Upper lobe of left lung (tissue), 6 donors: ENCODE results near the gene DNAH3. TPM values are rescaled to one million over a fixed set of nuclear protein-coding genes. Genes with fewer than 3 reads are reported as not detected.

Experiments used
- ATAC-seq, 2 donors: fragments of 200-7000 bp; cut with Tn5 transposase; one replicate each; pipeline ENCODE4 v1.9.1; 2022; ENCODE audit warnings: mild to moderate bottlenecking in 2 of 2, moderate library complexity in 2 of 2; ENCODE audit not compliant: low FRiP score in 2 of 2
- DNase-seq, 2 donors: peaks; one replicate each; pipeline ENCODE4 v3.0.0-alpha.2; 2019 to 2020
- H3K27ac ChIP-seq, 4 donors: fragments of 200-600 bp; sonication (generic); one replicate each; pipeline ENCODE4 v1.5.1; 2016 to 2019
- H3K27me3 ChIP-seq, 4 donors: fragments of 200-600 bp; sonication (generic); one replicate each; pipeline ENCODE4 v1.5.1; 2017 to 2019
- H3K36me3 ChIP-seq, 4 donors: fragments of 200-600 bp; sonication (generic); one replicate each; pipeline ENCODE4 v1.5.1; 2016 to 2019
- H3K4me1 ChIP-seq, 4 donors: fragments of 200-600 bp; sonication (generic); one replicate each; pipeline ENCODE4 v1.5.1; 2018 to 2019
- H3K4me3 ChIP-seq, 4 donors: fragments of 200-600 bp; sonication (generic); one replicate each; pipeline ENCODE4 v1.5.1; 2017 to 2019; ENCODE audit warnings: mild to moderate bottlenecking in 2 of 4, moderate library complexity in 1 of 4
- H3K9me3 ChIP-seq, 4 donors: fragments of 200-600 bp; sonication (generic); one replicate each; pipeline ENCODE4 v1.5.1; 2018 to 2019
- CTCF ChIP-seq, 6 experiments: fragments of 450-650 bp in 4 of 6; fragments of 200-600 bp in 2 of 6; sonication (generic) in 2 of 6; IDR thresholded peaks; one replicate each; pipeline ENCODE4 v1.5.1; 2016 to 2019; ENCODE audit warnings: antibody characterized with exemption in 6 of 6
- EP300 ChIP-seq, 4 donors: sonication (generic); formaldehyde crosslinking; IDR thresholded peaks; one replicate each; pipeline ENCODE4 v1.5.1; 2017; ENCODE audit warnings: antibody characterized with exemption in 4 of 4, control low read depth in 2 of 4
- POLR2A ChIP-seq, 4 donors: fragments of 450-650 bp; IDR thresholded peaks; one replicate each; pipeline ENCODE4 v1.5.1; 2016 to 2017; ENCODE audit warnings: antibody characterized with exemption in 4 of 4, mild to moderate bottlenecking in 2 of 4
- POLR2AphosphoS5 ChIP-seq, 2 donors: sonication (generic); formaldehyde crosslinking; IDR thresholded peaks; one replicate each; pipeline ENCODE4 v1.5.1; 2017; ENCODE audit warnings: antibody characterized with exemption in 2 of 2
- WGBS, 2 donors: methylation state at CpG; one replicate each; pipeline ENCODE4 v1.1.5; 2017 to 2018; 5-methylcytosine and 5-hydroxymethylcytosine counted together
- total RNA-seq, 6 donors: library from RNA; depleted of rRNA in 4 of 6; stranded (reverse); fragments of >200 nt in 4 of 6; gene quantifications; one replicate each; pipeline versions ENCODE4 v1.1.0 to v1.2.1, GENCODE V29; 2016 to 2021
- donor health status: DM: no; HTN: no; CAD: no; lungs with moderate emphysema.
- donor health status: DM: no; HTN: yes; CAD: no; lungs with severe emphysema.

The DNAH3 gene
- total RNA-seq, 6 donors from 2014 or later: 0.23 to 48.1 (median 4.8) TPM

GRCh38 chr16:21167929-21168602 lies 17.4 kb upstream of the DNAH3 start:
- ATAC-seq (no peak), DNase-seq (no peak)
- no peak overlapping the region for H3K27ac ChIP-seq
- H3K4me1 ChIP-seq: peaks cover 0 to 3% (median 0%) of the 10 kb centered on the region in 4 donors
- H3K27me3 ChIP-seq: no peaks in the 10 kb centered on the region
- no peak for TF ChIP-seq POLR2A (IDR thresholded peaks at IDR 0.05)
- TF ChIP-seq EP300 (IDR thresholded peaks at IDR 0.05): no peak
- TF ChIP-seq POLR2AphosphoS5 (IDR thresholded peaks at IDR 0.05): no peak
- no peak for TF ChIP-seq CTCF (IDR thresholded peaks at IDR 0.05)
- H3K9me3 ChIP-seq: no peaks in the 10 kb centered on the region
- WGBS, 2 donors: 95 to 96% methylated on average over 12 of the region's 12 CpGs
- H3K4me3 ChIP-seq: no peak overlapping the region
- peaks cover 21 to 74% (median 49%) of the 10 kb centered on the region in 4 donors for H3K36me3 ChIP-seq

GRCh38 chr16:21167360-21167759 lies 16.7 kb upstream of the DNAH3 start:
- WGBS, 2 donors: 95 to 96% methylated on average over 9 of the region's 9 CpGs
- no peak for ATAC-seq
- peaks cover 22 to 70% (median 46%) of the 10 kb centered on the region in 4 donors for H3K36me3 ChIP-seq

GRCh38 chr16:21166561-21166961 lies 15.9 kb upstream of the DNAH3 start:
- no peak for ATAC-seq
- Histone ChIP-seq H3K4me1 (peaks cover 0 to 12% (median 8%) of the 10 kb centered on the region in 4 donors), H3K36me3 (peaks cover 14 to 62% (median 38%) of the 10 kb centered on the region in 4 donors), H3K27me3 (no peaks in the 10 kb centered on the region), H3K27ac (no peak overlapping the region), H3K4me3 (no peak overlapping the region), H3K9me3 (no peaks in the 10 kb centered on the region)
- 89 to 95% methylated on average over 9 of the region's 9 CpGs for WGBS, 2 donors
- DNase-seq: no peak
- TF ChIP-seq EP300 (IDR thresholded peaks at IDR 0.05): no peak
- TF ChIP-seq CTCF (IDR thresholded peaks at IDR 0.05): no peak
- TF ChIP-seq POLR2AphosphoS5 (IDR thresholded peaks at IDR 0.05): no peak
- no peak for TF ChIP-seq POLR2A (IDR thresholded peaks at IDR 0.05)

More at GRCh38 chr16:21167360-21167759, 16.7 kb upstream of the DNAH3 start:
- H3K9me3 ChIP-seq: no peaks in the 10 kb centered on the region
- no peak overlapping the region for H3K27ac ChIP-seq
- no peak overlapping the region for H3K4me3 ChIP-seq
- no peaks in the 10 kb centered on the region for H3K27me3 ChIP-seq
- TF ChIP-seq EP300 (IDR thresholded peaks at IDR 0.05) (no peak), POLR2A (IDR thresholded peaks at IDR 0.05) (no peak), POLR2AphosphoS5 (IDR thresholded peaks at IDR 0.05) (no peak), CTCF (IDR thresholded peaks at IDR 0.05) (no peak)
- no peak for DNase-seq
- H3K4me1 ChIP-seq: peaks cover 0 to 10% (median 4%) of the 10 kb centered on the region in 4 donors

GRCh38 chr16:21164521-21165168 lies 14.0 kb upstream of the DNAH3 start:
- H3K27ac ChIP-seq: no peak overlapping the region
- 80 to 81% methylated on average over 7 of the region's 7 CpGs for WGBS, 2 donors

More at GRCh38 chr16:21164521-21165168, 14.0 kb upstream of the DNAH3 start:
- no peaks in the 10 kb centered on the region for H3K27me3 ChIP-seq
- peaks cover 9 to 43% (median 26%) of the 10 kb centered on the region in 4 donors for H3K36me3 ChIP-seq
- DNase-seq (no peak), ATAC-seq (no peak)
- peaks cover 5 to 23% (median 10%) of the 10 kb centered on the region in 4 donors for H3K4me1 ChIP-seq
- no peak for TF ChIP-seq EP300 (IDR thresholded peaks at IDR 0.05)
- no peak for TF ChIP-seq POLR2A (IDR thresholded peaks at IDR 0.05)
- TF ChIP-seq POLR2AphosphoS5 (IDR thresholded peaks at IDR 0.05): no peak
- no peak for TF ChIP-seq CTCF (IDR thresholded peaks at IDR 0.05)
- H3K4me3 ChIP-seq: no peak overlapping the region
- no peaks in the 10 kb centered on the region for H3K9me3 ChIP-seq
